ENCODE results near the gene CARD11. TPM values are rescaled to one million over a fixed set of nuclear protein-coding genes. Genes with fewer than 3 reads are reported as not detected.

Gene CARD11
- total RNA-seq, 1 donor from 2014 or later: 9.3 TPM

DNA sequence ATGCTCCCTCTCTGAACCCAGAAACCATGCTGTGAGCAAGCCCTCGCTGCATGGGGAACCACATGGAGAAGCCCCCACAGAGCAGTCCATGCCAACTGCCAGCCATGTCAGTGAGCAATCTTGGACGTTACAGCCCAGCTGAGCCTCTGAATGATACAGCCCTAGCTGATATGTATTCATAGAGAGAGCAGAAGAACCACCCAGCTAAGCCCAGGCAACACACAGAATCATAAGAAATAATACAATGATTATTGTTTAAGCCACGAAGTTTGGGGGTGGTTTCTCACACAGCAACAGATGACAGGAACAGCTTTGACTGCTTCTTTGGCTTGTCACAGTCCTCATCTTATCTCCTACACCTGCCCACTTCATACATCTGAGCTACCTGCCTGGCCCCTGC, 32.5 kb upstream of the CARD11 start:
- Mint-ChIP-seq H3K9me3 (peaks cover 18% of the 10 kb centered on the region), H3K27ac (no peak overlapping the region), H3K36me3 (no peaks in the 10 kb centered on the region), H3K27me3 (ENCODE audit: low read depth) (peaks cover 5% of the 10 kb centered on the region), H3K4me1 (no peaks in the 10 kb centered on the region), H3K4me3 (no peak overlapping the region)
- no peak for TF ChIP-seq CTCF (IDR thresholded peaks at IDR 0.05; ENCODE audit: unreplicated experiment)
- no peak for DNase-seq (ENCODE audit: low spot score in 2 of 2, unreplicated experiment in 2 of 2)

GRCh38 chr7:3075441-3075840, 31.8 kb upstream of the CARD11 start:
- Mint-ChIP-seq H3K9me3 (peaks cover 25% of the 10 kb centered on the region), H3K27ac (no peak overlapping the region), H3K36me3 (no peaks in the 10 kb centered on the region), H3K27me3 (ENCODE audit: low read depth) (peaks cover 5% of the 10 kb centered on the region), H3K4me1 (no peaks in the 10 kb centered on the region), H3K4me3 (no peak overlapping the region)
- no peak for DNase-seq (ENCODE audit: low spot score in 2 of 2, unreplicated experiment in 2 of 2)
- no peak for TF ChIP-seq CTCF (IDR thresholded peaks at IDR 0.05; ENCODE audit: unreplicated experiment)

- no peak for TF ChIP-seq CTCF (IDR thresholded peaks at IDR 0.05; ENCODE audit: unreplicated experiment)
- no peak overlapping the region for H3K4me3 Mint-ChIP-seq
- H3K36me3 Mint-ChIP-seq: no peaks in the 10 kb centered on the region
- DNase-seq (ENCODE audit: low spot score in 2 of 2, unreplicated experiment in 2 of 2): no peak
- peaks cover 5% of the 10 kb centered on the region for H3K27me3 Mint-ChIP-seq (ENCODE audit: low read depth)
- no peak overlapping the region for H3K27ac Mint-ChIP-seq
- H3K4me1 Mint-ChIP-seq: no peaks in the 10 kb centered on the region
- H3K9me3 Mint-ChIP-seq: peaks cover 26% of the 10 kb centered on the region
Measured at GRCh38 chr7:3074459-3074821, 30.8 kb upstream of the CARD11 start.

- H3K4me3 Mint-ChIP-seq: no peak overlapping the region
- peaks cover 5% of the 10 kb centered on the region for H3K27me3 Mint-ChIP-seq (ENCODE audit: low read depth)
Measured at GRCh38 chr7:3073763-3074458, 30.2 kb upstream of the CARD11 start.

DNA sequence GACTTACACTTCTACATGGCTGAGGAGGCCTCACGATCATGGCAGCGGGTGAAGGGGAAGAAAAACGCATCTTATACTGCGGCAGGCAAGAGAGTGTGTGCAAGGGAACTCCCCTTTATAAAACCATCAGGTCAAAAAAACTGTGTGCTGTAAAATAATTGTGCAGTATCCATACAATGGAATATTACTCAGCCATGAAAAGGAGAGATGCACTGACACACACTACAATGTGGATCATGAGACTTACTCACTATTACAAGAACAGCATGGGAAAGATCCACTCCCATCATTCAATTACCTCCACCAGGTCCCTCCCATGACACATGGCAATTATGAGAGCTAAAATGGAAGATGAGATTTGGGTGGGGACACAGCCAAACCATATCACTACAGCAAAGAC, 27.2 kb upstream of the CARD11 start:
- no peak for TF ChIP-seq CTCF (IDR thresholded peaks at IDR 0.05; ENCODE audit: unreplicated experiment)
- no peak for DNase-seq (ENCODE audit: low spot score in 2 of 2, unreplicated experiment in 2 of 2)
- Mint-ChIP-seq H3K36me3 (no peaks in the 10 kb centered on the region), H3K4me3 (no peak overlapping the region), H3K4me1 (no peaks in the 10 kb centered on the region), H3K27ac (no peak overlapping the region), H3K27me3 (ENCODE audit: low read depth) (peaks cover 5% of the 10 kb centered on the region), H3K9me3 (peaks cover 20% of the 10 kb centered on the region)

More at GRCh38 chr7:3073763-3074458, 30.2 kb upstream of the CARD11 start:
- DNase-seq (ENCODE audit: low spot score in 2 of 2, unreplicated experiment in 2 of 2): no peak
- Mint-ChIP-seq H3K36me3 (no peaks in the 10 kb centered on the region), H3K27ac (no peak overlapping the region), H3K9me3 (peaks cover 26% of the 10 kb centered on the region), H3K4me1 (no peaks in the 10 kb centered on the region)
- TF ChIP-seq CTCF (IDR thresholded peaks at IDR 0.05; ENCODE audit: unreplicated experiment): no peak
